ENCODE data around the gene UBA1. TPM values are rescaled to one million over a fixed set of nuclear protein-coding genes. Genes with fewer than 3 reads are reported as not detected.

Gene UBA1
- total RNA-seq, 3 donors from 2014 or later (not counting 1 experiment from before 2014, with no cell fraction given) = 118 to 168 (median 120) TPM

DNA sequence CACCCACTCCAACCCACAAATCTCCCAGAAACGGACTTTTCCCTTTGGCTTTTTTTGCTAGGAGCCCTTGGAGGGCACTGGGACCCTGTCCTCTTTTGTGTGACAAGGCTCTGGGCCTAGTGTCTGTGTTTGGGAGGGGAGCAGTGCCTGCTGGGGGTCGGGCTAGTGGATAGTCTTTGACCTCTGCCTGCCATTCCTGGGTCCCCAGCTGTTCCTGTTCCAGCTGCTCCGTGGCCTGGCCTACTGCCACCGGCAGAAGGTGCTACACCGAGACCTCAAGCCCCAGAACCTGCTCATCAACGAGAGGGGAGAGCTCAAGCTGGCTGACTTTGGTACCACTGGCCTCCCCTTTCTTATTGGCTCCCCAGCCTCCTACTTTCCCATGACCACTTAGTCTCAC, 32.4 kb downstream of the UBA1 start:
- H3K9me3 Mint-ChIP-seq = no peaks in the 10 kb centered on the region
- H3K4me3 ChIP-seq (ENCODE audit: low read length) = no peak overlapping the region
- H3K27ac ChIP-seq (ENCODE audit: low read length) = no peak overlapping the region

DNA sequence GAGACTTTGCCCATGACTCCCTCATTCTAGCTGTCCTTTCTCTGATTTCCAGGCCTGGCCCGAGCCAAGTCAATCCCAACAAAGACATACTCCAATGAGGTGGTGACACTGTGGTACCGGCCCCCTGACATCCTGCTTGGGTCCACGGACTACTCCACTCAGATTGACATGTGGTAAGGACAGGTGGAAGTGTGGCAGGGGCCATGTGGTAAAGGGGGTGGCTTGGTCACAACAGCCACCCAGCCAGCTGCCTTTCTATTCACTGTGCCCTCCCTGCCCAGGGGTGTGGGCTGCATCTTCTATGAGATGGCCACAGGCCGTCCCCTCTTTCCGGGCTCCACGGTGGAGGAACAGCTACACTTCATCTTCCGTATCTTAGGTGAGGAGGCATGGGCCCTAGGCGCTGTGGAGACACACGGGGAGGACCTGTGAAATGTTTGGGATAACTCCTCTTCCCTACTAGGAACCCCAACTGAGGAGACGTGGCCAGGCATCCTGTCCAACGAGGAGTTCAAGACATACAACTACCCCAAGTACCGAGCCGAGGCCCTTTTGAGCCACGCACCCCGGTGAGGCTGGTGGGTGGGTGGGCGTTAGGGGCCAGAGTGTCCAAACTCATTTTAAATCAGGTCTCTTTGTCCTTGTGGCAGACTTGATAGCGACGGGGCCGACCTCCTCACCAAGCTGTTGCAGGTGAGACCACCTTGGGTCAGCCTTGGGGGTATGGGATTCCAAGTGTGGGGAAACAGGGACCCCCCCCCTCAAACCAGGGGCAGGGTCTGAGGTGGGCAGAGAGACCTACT, 33.1 kb downstream of the UBA1 start:
- intact Hi-C loops (cut with micrococcal nuclease) = no loop called here
- TF ChIP-seq CTCF (IDR thresholded peaks at IDR 0.05) = no peak
- Mint-ChIP-seq H3K36me3 (no peaks in the 10 kb centered on the region), H3K4me3 (no peak overlapping the region), H3K27ac (peak overlapping the region in 1 of 2 donors; percentile 63), H3K27me3 (ENCODE audit: low read depth in 2 of 2) (no peaks in the 10 kb centered on the region), H3K4me1 (peaks cover 6 to 13% of the 10 kb centered on the region in 2 donors), H3K9me3 (no peaks in the 10 kb centered on the region)
- Histone ChIP-seq H3K36me3 (ENCODE audit: control insufficient read depth, insufficient read depth, low read length) (peaks cover 50% of the 10 kb centered on the region), H3K27me3 (ENCODE audit: control insufficient read depth, insufficient read depth, low read length) (no peaks in the 10 kb centered on the region), H3K4me1 (ENCODE audit: control insufficient read depth, insufficient read depth, low read length) (no peaks in the 10 kb centered on the region), H3K27ac (ENCODE audit: low read length) (no peak overlapping the region), H3K4me3 (ENCODE audit: low read length) (no peak overlapping the region), H3K9me3 (ENCODE audit: control insufficient read depth, insufficient read depth, low read length) (no peaks in the 10 kb centered on the region)
- no peak for ATAC-seq
- 96% methylated on average over 7 of the region's 19 CpGs for WGBS (ENCODE audit: insufficient coverage)
- no peak for DNase-seq

More for the DNA sequence above, 32.4 kb downstream of the UBA1 start:
- Histone ChIP-seq H3K27me3 (ENCODE audit: control insufficient read depth, insufficient read depth, low read length) (no peaks in the 10 kb centered on the region), H3K4me1 (ENCODE audit: control insufficient read depth, insufficient read depth, low read length) (no peaks in the 10 kb centered on the region), H3K9me3 (ENCODE audit: control insufficient read depth, insufficient read depth, low read length) (no peaks in the 10 kb centered on the region), H3K36me3 (ENCODE audit: control insufficient read depth, insufficient read depth, low read length) (peaks cover 50% of the 10 kb centered on the region)
- WGBS (ENCODE audit: insufficient coverage) = 90% methylated on average over 4 of the region's 6 CpGs
- no peak for TF ChIP-seq CTCF (IDR thresholded peaks at IDR 0.05)
- H3K27ac Mint-ChIP-seq = peak overlapping the region in 1 of 2 donors; percentile 63
- ATAC-seq = no peak
- intact Hi-C loops (cut with micrococcal nuclease) = no loop called here
- no peak overlapping the region for H3K4me3 Mint-ChIP-seq
- H3K36me3 Mint-ChIP-seq = no peaks in the 10 kb centered on the region
- DNase-seq = no peak
- no peaks in the 10 kb centered on the region for H3K27me3 Mint-ChIP-seq (ENCODE audit: low read depth in 2 of 2)
- H3K4me1 Mint-ChIP-seq = peaks cover 5 to 15% of the 10 kb centered on the region in 2 donors

GRCh38 chrX:47227334-47227583, 33.6 kb downstream of the UBA1 start:
- Histone ChIP-seq H3K27ac (ENCODE audit: low read length) (no peak overlapping the region), H3K4me3 (ENCODE audit: low read length) (no peak overlapping the region), H3K4me1 (ENCODE audit: control insufficient read depth, insufficient read depth, low read length) (peaks cover 2% of the 10 kb centered on the region), H3K36me3 (ENCODE audit: control insufficient read depth, insufficient read depth, low read length) (peaks cover 50% of the 10 kb centered on the region), H3K27me3 (ENCODE audit: control insufficient read depth, insufficient read depth, low read length) (no peaks in the 10 kb centered on the region), H3K9me3 (ENCODE audit: control insufficient read depth, insufficient read depth, low read length) (no peaks in the 10 kb centered on the region)
- Mint-ChIP-seq H3K4me3 (no peak overlapping the region), H3K4me1 (peaks cover 4 to 9% of the 10 kb centered on the region in 2 donors), H3K9me3 (no peaks in the 10 kb centered on the region), H3K36me3 (no peaks in the 10 kb centered on the region), H3K27me3 (ENCODE audit: low read depth in 2 of 2) (no peaks in the 10 kb centered on the region), H3K27ac (no peak overlapping the region)
- no peak for ATAC-seq
- DNase-seq = no peak
- WGBS (ENCODE audit: insufficient coverage) = 97% methylated on average over 6 of the region's 9 CpGs
- no peak for TF ChIP-seq CTCF (IDR thresholded peaks at IDR 0.05)
- intact Hi-C loops (cut with micrococcal nuclease) = no loop called here
